Activated CD8-positive, alpha-beta memory T cell treated with anti-CD3 and anti-CD28 coated beads, Interleukin-2, amount 10 ng/mL, durations not matched to agents 7 days and 5 days (primary cell): Measurements from ENCODE around the gene RAB40B. TPM values are rescaled to one million over a fixed set of nuclear protein-coding genes. Genes with fewer than 3 reads are reported as not detected.
A peak's percentile ranks its signal among the peaks of the same experiment; 100 is the strongest.

Experiments
- ATAC-seq: fragments of 150-1000 bp; cut with Tn5 transposase; one replicate; pipeline ENCODE4 v1.10.0; 2021; ENCODE audit warnings: moderate library complexity
- CTCF ChIA-PET: fragments of 350-600 bp; sonication (Branson Sonifier 250); formaldehyde crosslinking; loops from one replicate; lab custom pipeline; 2021; ENCODE audit warnings: antibody characterized with exemption; lab: Charles Lee
- DNase-seq: peaks from one replicate; pipeline ENCODE4 v3.0.0-alpha.2; 2020
- H3K27ac Mint-ChIP-seq: one replicate; pipeline ENCODE4 v1.8.0; 2021; ENCODE audit warnings: mild to moderate bottlenecking, mixed read lengths
- H3K27me3 Mint-ChIP-seq: one replicate; pipeline ENCODE4 v1.8.0; 2021; ENCODE audit warnings: mixed read lengths
- H3K36me3 Mint-ChIP-seq: one replicate; pipeline ENCODE4 v1.8.0; 2021; ENCODE audit warnings: mild to moderate bottlenecking, mixed read lengths
- H3K4me1 Mint-ChIP-seq: one replicate; pipeline ENCODE4 v1.8.0; 2021; ENCODE audit warnings: mixed read lengths
- H3K4me3 Mint-ChIP-seq: one replicate; pipeline ENCODE4 v1.8.0; 2021; ENCODE audit warnings: mild to moderate bottlenecking, moderate library complexity, mixed read lengths
- H3K9me3 Mint-ChIP-seq: one replicate; pipeline ENCODE4 v1.8.0; 2022; ENCODE audit warnings: low read depth, mixed read lengths
- total RNA-seq, 2 experiments: library from RNA; stranded (reverse); gene quantifications; one replicate each; pipeline ENCODE4 v1.2.3, GENCODE V29; 2021

The RAB40B gene
- total RNA-seq, 2 experiments from 2014 or later = 0.47 to 1.4 TPM

DNA sequence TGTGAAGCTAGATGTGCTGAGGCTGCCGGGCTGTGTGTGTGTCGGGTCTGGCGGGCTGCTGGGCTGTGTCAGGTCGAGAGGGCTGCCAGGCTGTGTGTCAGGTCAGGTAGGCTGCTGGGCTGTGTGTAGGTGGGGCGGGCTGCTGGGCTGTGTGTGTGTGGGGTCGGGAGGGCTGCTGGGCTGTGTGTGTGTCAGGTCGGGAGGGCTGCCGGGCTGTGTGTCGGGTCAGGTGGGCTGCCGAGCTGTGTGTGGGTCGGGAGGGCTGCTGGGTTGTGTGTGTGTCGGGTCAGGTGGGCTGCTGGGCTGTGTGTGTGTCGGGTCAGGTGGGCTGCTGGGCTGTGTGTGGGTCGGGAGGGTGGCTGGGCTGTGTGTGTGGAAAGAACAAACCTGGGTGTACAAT lies 58.9 kb downstream of the RAB40B start:
- H3K4me3 Mint-ChIP-seq = no peak overlapping the region
- H3K36me3 Mint-ChIP-seq = peaks cover 43% of the 10 kb centered on the region
- ATAC-seq (no peak), DNase-seq (no peak)
- CTCF ChIA-PET = no interaction called here
- no peak overlapping the region for H3K27ac Mint-ChIP-seq
- H3K4me1 Mint-ChIP-seq = peaks cover 16% of the 10 kb centered on the region
- no peaks in the 10 kb centered on the region for H3K27me3 Mint-ChIP-seq
- H3K9me3 Mint-ChIP-seq = no peaks in the 10 kb centered on the region

DNA sequence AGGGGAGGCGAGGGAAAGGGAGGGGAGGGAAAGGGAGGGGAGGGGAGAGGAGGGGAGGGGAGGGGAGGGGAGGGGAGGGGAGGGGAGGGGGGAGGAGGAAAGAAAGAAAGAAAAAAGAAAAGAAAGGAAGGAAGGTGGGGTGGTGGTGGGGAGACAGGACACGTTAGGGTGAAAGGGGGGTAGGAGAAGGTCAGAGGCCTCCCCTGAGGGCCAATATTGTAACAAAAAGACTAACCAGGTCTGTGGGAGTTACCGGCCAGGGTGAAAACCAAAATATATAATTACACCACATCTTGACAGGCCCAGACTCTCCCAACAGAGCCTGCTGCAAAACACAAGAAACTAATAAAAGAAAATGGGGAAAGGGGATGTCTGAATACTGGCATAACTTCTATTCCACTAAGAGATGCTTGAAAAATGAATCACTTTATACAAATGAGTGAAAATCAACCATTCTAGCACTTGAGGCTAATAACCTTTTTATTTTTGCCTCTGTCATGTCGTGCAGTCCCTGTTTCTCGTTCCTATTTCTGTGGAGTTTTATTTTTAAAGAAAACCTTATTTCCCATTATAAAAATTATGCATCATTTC lies 60.2 kb downstream of the RAB40B start:
- ATAC-seq (no peak), DNase-seq (no peak)
- no peak overlapping the region for H3K4me3 Mint-ChIP-seq
- peaks cover 22% of the 10 kb centered on the region for H3K4me1 Mint-ChIP-seq
- CTCF ChIA-PET = interaction anchor here (0.9 kb wide), 1 partner anchor 9 kb away, joined by 3 read pairs; no protein-coding TSS in a partner anchor
- no peaks in the 10 kb centered on the region for H3K9me3 Mint-ChIP-seq
- H3K27ac Mint-ChIP-seq = no peak overlapping the region
- no peaks in the 10 kb centered on the region for H3K27me3 Mint-ChIP-seq
- peaks cover 47% of the 10 kb centered on the region for H3K36me3 Mint-ChIP-seq

DNA sequence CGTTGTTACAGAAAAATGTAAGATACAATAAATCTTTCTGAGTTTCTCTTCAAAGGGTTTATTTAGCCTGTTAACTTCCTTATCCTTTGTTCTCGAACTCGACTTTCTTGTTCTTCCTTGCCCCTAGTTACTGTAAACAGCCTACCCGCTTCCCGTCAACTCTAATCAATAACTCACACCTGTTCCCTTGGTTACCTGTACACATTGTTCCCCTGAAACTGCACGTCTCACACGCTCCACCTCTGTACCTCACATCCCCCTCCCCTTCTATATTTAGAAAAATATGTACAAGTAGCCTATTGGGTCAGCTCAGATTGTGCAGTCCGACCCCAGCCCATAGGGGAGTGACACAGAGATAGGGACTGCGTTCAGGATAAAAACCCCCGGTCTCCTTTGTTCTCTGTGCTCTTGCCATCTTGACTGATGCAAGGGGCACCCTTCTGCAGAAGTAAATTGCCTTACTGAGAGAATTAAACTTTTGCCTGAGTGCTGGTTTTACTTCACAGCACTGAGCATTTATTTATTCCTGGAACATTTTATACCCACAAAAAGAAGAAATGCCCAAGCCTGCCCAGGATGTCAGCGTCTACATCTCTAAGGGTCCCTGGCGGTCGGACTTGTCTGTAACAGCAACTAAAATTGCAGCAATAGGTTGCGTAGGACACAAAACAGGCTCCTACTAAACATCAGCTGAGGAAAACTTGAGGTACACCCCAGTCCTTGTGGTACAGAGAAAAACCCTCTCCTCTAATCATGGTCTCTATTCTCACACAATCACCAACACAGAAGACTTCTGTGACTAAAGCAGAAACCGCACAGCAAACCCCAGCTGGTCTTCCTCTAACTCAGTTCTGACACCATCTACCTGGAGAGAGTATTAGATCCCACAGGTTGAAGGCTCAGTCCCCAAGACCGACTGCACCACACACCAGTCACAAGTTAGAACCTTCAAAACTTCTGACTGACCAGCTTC lies 61.6 kb downstream of the RAB40B start:
- Mint-ChIP-seq H3K27ac (no peak overlapping the region), H3K4me3 (no peak overlapping the region), H3K36me3 (peaks cover 38% of the 10 kb centered on the region), H3K4me1 (peaks cover 25% of the 10 kb centered on the region), H3K27me3 (no peaks in the 10 kb centered on the region), H3K9me3 (no peaks in the 10 kb centered on the region)
- ATAC-seq (no peak), DNase-seq (no peak)
- CTCF ChIA-PET = interaction anchor here (0.9 kb wide), 1 partner anchor 10 kb away, joined by 3 read pairs; no protein-coding TSS in a partner anchor

DNA sequence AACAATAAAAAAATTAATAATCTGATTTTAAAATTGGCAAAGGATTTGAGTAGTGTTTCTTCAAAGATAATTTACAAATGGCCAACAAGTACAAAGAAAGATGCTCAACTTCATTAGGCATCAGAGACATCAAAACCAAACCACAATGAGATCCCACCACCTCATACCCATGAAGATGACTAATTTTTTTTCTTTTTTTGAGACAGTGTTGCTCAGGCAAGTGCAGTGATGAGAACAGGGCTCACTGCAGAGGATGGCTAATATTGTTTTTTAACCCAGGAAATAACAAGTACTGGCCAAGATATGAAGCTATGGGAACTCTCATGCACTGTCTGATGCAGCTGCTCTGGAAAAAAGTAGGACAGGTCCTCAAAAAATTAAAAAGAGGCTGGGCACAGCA lies 65.2 kb downstream of the RAB40B start:
- CTCF ChIA-PET = no interaction called here
- H3K27me3 Mint-ChIP-seq = no peaks in the 10 kb centered on the region
- peaks cover 21% of the 10 kb centered on the region for H3K4me1 Mint-ChIP-seq
- H3K36me3 Mint-ChIP-seq = peaks cover 26% of the 10 kb centered on the region
- ATAC-seq (peak; percentile 36), DNase-seq (no peak)
- peak overlapping the region; percentile 32 for H3K27ac Mint-ChIP-seq
- H3K9me3 Mint-ChIP-seq = no peaks in the 10 kb centered on the region
- H3K4me3 Mint-ChIP-seq = no peak overlapping the region

DNA sequence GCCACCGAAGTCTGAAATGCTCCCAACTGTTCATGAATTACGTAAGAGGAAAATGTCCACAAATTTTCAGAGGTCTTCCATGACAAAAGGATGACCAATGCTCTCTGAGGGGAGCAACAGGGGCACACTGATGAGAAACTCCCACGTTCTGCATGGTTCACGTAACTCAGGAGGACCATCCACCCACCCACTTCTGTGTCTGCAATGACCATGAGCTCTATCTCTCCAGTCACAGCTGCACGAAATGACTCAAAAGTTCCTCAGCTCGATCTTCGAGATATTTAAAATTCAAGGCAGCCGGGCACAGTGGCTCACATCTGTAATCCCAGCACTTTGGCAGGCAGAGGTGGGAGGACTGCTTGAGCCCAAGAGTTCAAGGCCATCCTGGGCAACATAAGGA lies 66.0 kb downstream of the RAB40B start:
- no peaks in the 10 kb centered on the region for H3K9me3 Mint-ChIP-seq
- H3K4me3 Mint-ChIP-seq = no peak overlapping the region
- CTCF ChIA-PET = interaction anchor here (1.4 kb wide), 1 partner anchor 9 kb away, joined by 4 read pairs; no protein-coding TSS in a partner anchor
- no peak overlapping the region for H3K27ac Mint-ChIP-seq
- H3K4me1 Mint-ChIP-seq = peaks cover 19% of the 10 kb centered on the region
- peaks cover 22% of the 10 kb centered on the region for H3K36me3 Mint-ChIP-seq
- ATAC-seq (no peak), DNase-seq (no peak)
- no peaks in the 10 kb centered on the region for H3K27me3 Mint-ChIP-seq

DNA sequence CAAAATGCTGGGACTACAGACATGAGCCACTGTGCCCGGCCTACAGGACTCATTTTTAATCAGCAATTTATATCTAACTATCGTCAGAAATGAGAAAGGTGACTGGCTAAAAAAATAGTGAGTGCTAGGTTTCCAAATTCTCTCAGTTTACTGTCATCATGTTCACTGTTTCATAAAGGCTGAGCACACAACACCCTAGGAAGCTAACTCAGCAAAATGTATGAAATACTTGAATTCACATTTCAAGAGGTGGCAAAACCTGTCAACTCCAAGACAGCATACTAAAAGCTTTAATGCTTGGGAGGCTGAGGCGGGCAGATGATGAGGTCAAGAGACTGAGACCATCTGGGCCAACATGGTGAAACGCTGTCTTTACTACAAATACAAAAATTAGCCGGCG lies 67.0 kb downstream of the RAB40B start:
- peaks cover 15% of the 10 kb centered on the region for H3K4me1 Mint-ChIP-seq
- no peak overlapping the region for H3K27ac Mint-ChIP-seq
- CTCF ChIA-PET = interaction anchor here (1.4 kb wide), 1 partner anchor 9 kb away, joined by 4 read pairs; no protein-coding TSS in a partner anchor
- ATAC-seq (no peak), DNase-seq (no peak)
- H3K36me3 Mint-ChIP-seq = peaks cover 18% of the 10 kb centered on the region
- no peak overlapping the region for H3K4me3 Mint-ChIP-seq
- H3K9me3 Mint-ChIP-seq = no peaks in the 10 kb centered on the region
- no peaks in the 10 kb centered on the region for H3K27me3 Mint-ChIP-seq

DNA sequence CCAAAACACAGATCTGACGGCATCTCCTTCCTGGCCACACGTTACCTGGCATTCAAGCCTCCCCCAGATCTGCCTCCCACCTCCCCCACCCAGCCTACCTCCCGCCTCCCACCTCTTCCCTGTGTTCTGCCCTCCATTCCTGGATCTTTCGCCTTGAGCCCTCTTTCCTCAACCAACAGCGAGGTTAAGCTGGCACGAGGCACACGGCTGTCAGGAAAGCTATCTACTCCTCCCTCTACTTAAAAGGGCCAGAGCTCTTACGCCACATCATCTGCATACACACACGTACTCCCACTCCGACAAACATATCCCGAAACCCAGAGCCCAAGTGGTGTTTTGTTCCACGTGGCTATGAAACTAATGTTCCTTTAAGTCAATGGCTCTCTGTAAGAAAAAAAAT lies 68.3 kb downstream of the RAB40B start:
- no peak for DNase-seq
- no peak for ATAC-seq
- H3K27ac Mint-ChIP-seq = no peak overlapping the region
- no peak overlapping the region for H3K4me3 Mint-ChIP-seq
- peaks cover 19% of the 10 kb centered on the region for H3K36me3 Mint-ChIP-seq
- CTCF ChIA-PET = no interaction called here
- H3K9me3 Mint-ChIP-seq = no peaks in the 10 kb centered on the region
- H3K4me1 Mint-ChIP-seq = peaks cover 13% of the 10 kb centered on the region
- no peaks in the 10 kb centered on the region for H3K27me3 Mint-ChIP-seq

DNA sequence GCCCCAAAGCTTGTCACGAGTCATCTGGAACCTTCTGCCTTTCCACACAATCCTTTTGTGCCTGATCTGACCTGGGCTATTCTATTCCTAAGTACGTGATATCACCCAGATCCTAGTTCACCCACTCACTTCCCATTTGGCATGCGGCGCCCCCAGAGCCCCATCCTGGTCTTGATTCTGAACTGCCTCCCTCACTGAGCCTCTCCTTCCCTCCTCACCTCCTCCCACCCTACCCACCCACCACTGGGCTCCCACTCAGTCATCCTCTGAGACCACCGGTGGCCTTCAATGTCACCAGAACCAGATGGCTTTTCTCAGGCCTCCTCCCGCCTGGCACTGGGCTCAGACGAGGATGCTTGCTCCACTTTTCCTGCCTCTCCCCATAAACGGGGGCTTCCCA lies 68.8 kb downstream of the RAB40B start:
- H3K27me3 Mint-ChIP-seq = no peaks in the 10 kb centered on the region
- peaks cover 22% of the 10 kb centered on the region for H3K36me3 Mint-ChIP-seq
- H3K4me3 Mint-ChIP-seq = no peak overlapping the region
- DNase-seq (no peak), ATAC-seq (no peak)
- H3K9me3 Mint-ChIP-seq = no peaks in the 10 kb centered on the region
- CTCF ChIA-PET = no interaction called here
- peaks cover 10% of the 10 kb centered on the region for H3K4me1 Mint-ChIP-seq
- no peak overlapping the region for H3K27ac Mint-ChIP-seq

DNA sequence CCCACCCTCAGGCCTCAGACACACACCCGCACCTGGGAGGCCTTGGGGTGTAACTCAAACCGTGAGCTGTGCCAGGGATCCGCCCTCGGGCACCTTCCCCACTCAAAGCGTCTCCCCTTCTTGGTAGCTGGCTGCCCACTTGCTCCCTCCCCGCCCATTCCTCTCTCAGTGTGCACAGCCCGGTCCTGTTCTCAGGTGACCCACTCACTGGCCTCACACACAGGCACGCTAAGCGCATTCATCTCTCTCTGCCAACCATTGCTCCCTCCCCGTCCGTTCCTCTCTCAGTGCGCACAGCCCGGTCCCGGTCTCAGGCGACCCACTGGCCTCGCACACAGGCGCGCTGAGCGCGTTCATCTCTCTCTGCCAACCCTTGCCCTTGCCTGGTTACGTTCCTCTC lies 71.1 kb downstream of the RAB40B start:
- ATAC-seq (no peak), DNase-seq (no peak)
- Mint-ChIP-seq H3K4me3 (no peak overlapping the region), H3K36me3 (peaks cover 20% of the 10 kb centered on the region), H3K9me3 (no peaks in the 10 kb centered on the region), H3K27me3 (no peaks in the 10 kb centered on the region), H3K4me1 (no peaks in the 10 kb centered on the region), H3K27ac (no peak overlapping the region)
- CTCF ChIA-PET = no interaction called here

DNA sequence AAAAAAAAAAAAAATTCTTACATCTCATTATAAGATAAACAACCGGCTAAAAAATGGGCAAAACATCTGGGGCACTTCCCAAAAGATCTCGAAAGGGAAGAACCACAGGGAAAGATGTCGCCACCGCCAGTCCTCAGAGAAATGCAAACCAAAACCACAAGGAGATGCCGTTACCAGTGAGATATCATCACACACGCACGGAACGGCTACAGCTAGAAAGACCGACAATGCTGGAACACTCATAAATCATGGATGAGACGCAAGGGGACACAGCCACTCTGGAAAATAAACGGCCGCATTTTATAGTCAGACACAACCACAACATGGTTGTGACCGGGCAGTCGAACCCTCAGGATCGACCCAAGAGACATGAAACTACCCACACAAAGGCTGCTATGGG lies 74.8 kb downstream of the RAB40B start:
- H3K4me3 Mint-ChIP-seq = no peak overlapping the region
- CTCF ChIA-PET = interaction anchor here (1.4 kb wide), 1 partner anchor 69 kb away, joined by 3 read pairs; no protein-coding TSS in a partner anchor
- H3K4me1 Mint-ChIP-seq = no peaks in the 10 kb centered on the region
- no peak for DNase-seq
- H3K9me3 Mint-ChIP-seq = no peaks in the 10 kb centered on the region
- no peak for ATAC-seq
- no peaks in the 10 kb centered on the region for H3K27me3 Mint-ChIP-seq
- H3K27ac Mint-ChIP-seq = no peak overlapping the region
- H3K36me3 Mint-ChIP-seq = peaks cover 38% of the 10 kb centered on the region

DNA sequence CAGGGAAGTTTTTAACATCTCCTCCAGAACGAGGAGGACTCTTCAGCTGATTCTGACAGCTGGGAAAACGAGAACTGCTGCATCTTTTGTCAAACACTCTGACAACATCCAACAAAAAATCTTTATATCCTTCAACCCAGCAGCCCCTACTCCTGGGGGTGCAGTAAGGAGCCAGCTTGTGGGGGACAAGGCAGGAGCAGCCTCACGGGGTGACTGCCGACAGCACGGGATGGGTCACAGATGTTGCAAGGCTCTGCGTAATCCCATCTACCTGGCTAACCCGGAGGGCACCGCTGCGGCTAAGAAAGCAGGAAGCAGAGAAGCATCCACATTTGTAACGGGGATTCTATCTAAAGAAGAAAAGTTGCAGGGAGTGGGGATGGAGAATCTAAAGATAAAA lies 78.9 kb downstream of the RAB40B start:
- H3K27ac Mint-ChIP-seq = no peak overlapping the region
- CTCF ChIA-PET = interaction anchor here (0.5 kb wide), 1 partner anchor 267 kb away, joined by 4 read pairs; no protein-coding TSS in a partner anchor
- no peak overlapping the region for H3K4me3 Mint-ChIP-seq
- no peaks in the 10 kb centered on the region for H3K27me3 Mint-ChIP-seq
- no peaks in the 10 kb centered on the region for H3K4me1 Mint-ChIP-seq
- H3K9me3 Mint-ChIP-seq = no peaks in the 10 kb centered on the region
- no peak for DNase-seq
- ATAC-seq = no peak
- H3K36me3 Mint-ChIP-seq = peaks cover 44% of the 10 kb centered on the region

DNA sequence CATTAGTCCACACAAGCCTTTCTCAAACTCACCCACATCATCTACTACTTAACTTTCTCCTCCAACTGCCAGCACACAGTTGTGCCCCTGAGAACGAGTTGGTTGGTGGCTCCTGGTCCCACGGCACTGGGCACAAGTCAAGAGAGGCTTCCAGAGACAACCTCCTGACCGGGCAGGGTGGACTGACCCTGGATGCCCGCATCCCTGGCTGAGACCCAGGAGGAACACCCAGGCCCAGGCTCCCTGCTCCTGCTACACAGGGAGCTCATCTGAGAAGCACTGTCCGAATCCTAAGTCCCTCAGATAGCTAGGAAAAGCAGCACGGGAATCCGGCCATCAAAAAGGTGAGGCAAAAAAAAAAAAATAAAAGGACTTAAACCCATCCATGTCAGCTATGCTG lies 79.3 kb downstream of the RAB40B start:
- CTCF ChIA-PET = no interaction called here
- Mint-ChIP-seq H3K9me3 (no peaks in the 10 kb centered on the region), H3K27ac (no peak overlapping the region), H3K4me3 (no peak overlapping the region), H3K36me3 (peaks cover 44% of the 10 kb centered on the region), H3K27me3 (no peaks in the 10 kb centered on the region), H3K4me1 (no peaks in the 10 kb centered on the region)
- no peak for ATAC-seq
- no peak for DNase-seq

DNA sequence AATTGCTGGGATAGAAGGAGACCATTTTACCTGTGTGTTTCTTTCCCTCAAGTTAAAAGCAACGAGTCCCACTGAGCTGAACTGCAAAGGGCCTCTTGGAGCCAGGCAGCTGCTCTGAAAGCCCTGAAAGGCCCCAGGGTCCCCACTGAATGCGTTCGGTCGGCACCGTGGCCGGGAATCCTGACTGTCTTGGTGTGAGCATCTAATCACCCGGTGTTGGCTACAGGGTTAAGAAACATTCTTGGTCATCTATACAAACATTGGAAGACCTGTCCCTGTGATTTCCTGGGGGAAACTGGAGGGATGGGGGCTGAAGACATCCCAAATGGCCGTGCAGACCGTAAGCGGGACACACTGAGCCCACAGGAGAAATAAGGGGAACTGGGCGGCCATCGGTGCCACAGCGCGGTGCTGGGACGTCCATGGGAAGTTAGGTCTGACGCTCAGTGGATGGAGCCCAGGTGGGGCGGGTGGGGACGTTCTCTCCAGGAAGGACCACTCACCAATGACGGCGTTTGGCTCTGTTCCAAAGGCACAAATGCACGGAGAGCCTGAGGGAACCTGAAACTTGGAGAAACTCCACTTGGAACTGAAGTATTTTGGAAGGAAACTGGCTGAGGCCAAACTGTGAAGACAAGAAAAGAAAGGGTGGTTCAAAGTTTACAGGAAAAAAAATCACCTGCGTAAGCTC lies 82.3 kb downstream of the RAB40B start:
- H3K36me3 Mint-ChIP-seq = peaks cover 36% of the 10 kb centered on the region
- ATAC-seq (no peak), DNase-seq (no peak)
- CTCF ChIA-PET = no interaction called here
- H3K4me3 Mint-ChIP-seq = no peak overlapping the region
- no peaks in the 10 kb centered on the region for H3K4me1 Mint-ChIP-seq
- no peak overlapping the region for H3K27ac Mint-ChIP-seq
- no peaks in the 10 kb centered on the region for H3K27me3 Mint-ChIP-seq
- H3K9me3 Mint-ChIP-seq = no peaks in the 10 kb centered on the region
